HepG2 (cell line): ENCODE measurements around the gene SLC4A2. TPM values are rescaled to one million over a fixed set of nuclear protein-coding genes. Genes with fewer than 3 reads are reported as not detected.

ENCODE experiments used
- CBX5 ChIP-seq: sonication (generic); formaldehyde crosslinking; IDR thresholded peaks from 2 replicates; pipeline ENCODE4 v1.4.0; 2020; ENCODE audit warnings: missing genetic modification reagents, borderline replicate concordance
- DNMT1 ChIP-seq: sonication (generic); formaldehyde crosslinking; IDR thresholded peaks from 2 replicates; pipeline ENCODE4 v1.5.1; 2020; ENCODE audit warnings: mild to moderate bottlenecking, missing genetic modification reagents
- FOXO1 ChIP-seq: sonication (generic); formaldehyde crosslinking; IDR thresholded peaks from 2 replicates; pipeline ENCODE4 v1.4.0; 2020; ENCODE audit warnings: missing genetic modification reagents
- GATAD2A ChIP-seq: IDR thresholded peaks from 2 replicates; pipeline ENCODE4 v1.6.1; 2016
- GLI4 ChIP-seq: sonication (generic); formaldehyde crosslinking; IDR thresholded peaks from 2 replicates; pipeline ENCODE4 v1.5.1; 2020; ENCODE audit warnings: missing genetic modification reagents, mild to moderate bottlenecking, moderate library complexity, borderline replicate concordance
- KDM6A ChIP-seq: IDR thresholded peaks from 2 replicates; pipeline ENCODE4 v1.6.1; 2016; ENCODE audit warnings: low read depth
- MAF1 ChIP-seq: sonication (generic); formaldehyde crosslinking; IDR thresholded peaks from 2 replicates; pipeline ENCODE4 v1.5.0; 2020; ENCODE audit warnings: missing genetic modification reagents, borderline replicate concordance
- MTF1 ChIP-seq: sonication (generic); formaldehyde crosslinking; IDR thresholded peaks from 2 replicates; pipeline ENCODE4 v1.5.0; 2020; ENCODE audit warnings: missing genetic modification reagents
- NFKB2 ChIP-seq: sonication (generic); formaldehyde crosslinking; IDR thresholded peaks from 2 replicates; pipeline ENCODE4 v1.4.0; 2020; ENCODE audit warnings: missing genetic modification reagents, borderline replicate concordance
- POLR2AphosphoS2 ChIP-seq: IDR thresholded peaks from 2 replicates; pipeline ENCODE4 v1.6.1; 2011; ENCODE audit warnings: low read depth, low read length, improper control_type of control experiment
- RCOR2 ChIP-seq: IDR thresholded peaks from 2 replicates; pipeline ENCODE4 v1.6.1; 2016; ENCODE audit warnings: missing biosample characterization, missing genetic modification reagents
- REPIN1 ChIP-seq: sonication (generic); formaldehyde crosslinking; IDR thresholded peaks from 2 replicates; pipeline ENCODE4 v1.8.0; 2022; ENCODE audit warnings: missing genetic modification reagents, low read depth, mild to moderate bottlenecking, borderline replicate concordance
- RXRB ChIP-seq: IDR thresholded peaks from 2 replicates; pipeline ENCODE4 v1.6.1; 2016; ENCODE audit warnings: borderline replicate concordance, missing genetic modification reagents, missing compliant biosample characterization
- SALL2 ChIP-seq: sonication (generic); formaldehyde crosslinking; IDR thresholded peaks from 2 replicates; pipeline ENCODE4 v1.8.1; 2023; ENCODE audit warnings: mild to moderate bottlenecking, missing genetic modification reagents, inconsistent platforms
- SIX4 ChIP-seq: sonication (generic); formaldehyde crosslinking; IDR thresholded peaks from 2 replicates; pipeline ENCODE4 v1.4.0; 2020; ENCODE audit warnings: missing genetic modification reagents
- SMC3 ChIP-seq: IDR thresholded peaks from 2 replicates; pipeline ENCODE4 v1.6.1; 2011; ENCODE audit warnings: low read length, improper control_type of control experiment
- SNAI1 ChIP-seq: sonication (generic); formaldehyde crosslinking; IDR thresholded peaks from 2 replicates; pipeline ENCODE4 v1.5.0; 2020; ENCODE audit warnings: mild to moderate bottlenecking, missing genetic modification reagents, borderline replicate concordance
- ZBTB39 ChIP-seq: sonication (generic); formaldehyde crosslinking; IDR thresholded peaks from 2 replicates; pipeline ENCODE4 v1.5.0; 2020; ENCODE audit warnings: missing genetic modification reagents
- ZNF234 ChIP-seq: sonication (generic); formaldehyde crosslinking; conservative IDR thresholded peaks from 2 replicates; pipeline ENCODE4 v1.5.1; 2020; ENCODE audit warnings: mild to moderate bottlenecking, missing genetic modification reagents
- ZSCAN5A ChIP-seq: sonication (generic); formaldehyde crosslinking; IDR thresholded peaks from 2 replicates; pipeline ENCODE4 v1.8.0; 2022; ENCODE audit warnings: mild to moderate bottlenecking, missing genetic modification reagents, borderline replicate concordance
- polyA plus RNA-seq, 8 experiments: library from polyadenylated mRNA; depleted of rRNA in 3 of 8; stranded (reverse) in 7 of 8; unstranded in 1 of 8; fragments of >200 nt; fragmentation: Illumina TruSeq in 4 of 8; extraction: Trizol in 4 of 8; gene quantifications; 2 replicates each; pipeline versions ENCODE4 v1.2.1 to v1.2.3, GENCODE V29; 2011 to 2016; ENCODE audit warnings: low read depth in 4 of 8, missing spikeins in 1 of 8, mixed read lengths in 1 of 8; ENCODE audit not compliant: insufficient read depth in 1 of 8
- total RNA-seq, 5 experiments: library from RNA; depleted of rRNA; stranded (reverse); fragments of >200 nt; fragmentation: Illumina TruSeq; extraction: Trizol; gene quantifications; 2 replicates each; pipeline ENCODE4 v1.2.3, GENCODE V29; 2016; ENCODE audit warnings: low read depth in 1 of 5
- TF ChIP-seq, protein P1 (sequence below): sonication (generic); formaldehyde crosslinking; IDR thresholded peaks from 2 replicates; pipeline ENCODE4 v1.4.0; 2020; ENCODE audit warnings: mild to moderate bottlenecking, missing genetic modification reagents
- TF ChIP-seq, protein P2 (sequence below): sonication (generic); formaldehyde crosslinking; IDR thresholded peaks from 2 replicates; pipeline ENCODE4 v1.8.0; 2022; ENCODE audit warnings: mild to moderate bottlenecking, missing genetic modification reagents
- TF ChIP-seq, protein P3 (sequence below): IDR thresholded peaks from 2 replicates; pipeline ENCODE4 v1.6.1; 2012; ENCODE audit warnings: low read length, improper control_type of control experiment

Gene SLC4A2
- total and polyA plus RNA-seq, 2 of the 13 experiments (the other 11 are each of a cell fraction or from before 2014, with no cell fraction given): 51.9 to 73.4 TPM

- no peak for TF ChIP-seq SNAI1 (CRISPR knock-in tag)
- no peak for TF ChIP-seq ZNF234 (CRISPR knock-in tag)
- TF ChIP-seq KDM6A (CRISPR knock-in tag): no peak
- no peak for TF ChIP-seq GLI4 (CRISPR knock-in tag)
- no peak for TF ChIP-seq REPIN1 (CRISPR knock-in tag)
- no peak for TF ChIP-seq DNMT1 (CRISPR knock-in tag)
- TF ChIP-seq MAF1 (CRISPR knock-in tag): no peak
- TF ChIP-seq RCOR2 (CRISPR knock-in tag): no peak
- no peak for TF ChIP-seq SMC3
- no peak for TF ChIP-seq RXRB (CRISPR knock-in tag)
- no peak for TF ChIP-seq SIX4 (CRISPR knock-in tag)
- TF ChIP-seq NFKB2 (CRISPR knock-in tag): no peak; the same call in 1 of the 2 replicates
- no peak for TF ChIP-seq SALL2
- TF ChIP-seq POLR2AphosphoS2: no peak
- no peak for TF ChIP-seq GATAD2A
- TF ChIP-seq, protein P1, sequence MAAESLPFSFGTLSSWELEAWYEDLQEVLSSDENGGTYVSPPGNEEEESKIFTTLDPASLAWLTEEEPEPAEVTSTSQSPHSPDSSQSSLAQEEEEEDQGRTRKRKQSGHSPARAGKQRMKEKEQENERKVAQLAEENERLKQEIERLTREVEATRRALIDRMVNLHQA (CRISPR knock-in tag): no peak
- TF ChIP-seq, protein P2, sequence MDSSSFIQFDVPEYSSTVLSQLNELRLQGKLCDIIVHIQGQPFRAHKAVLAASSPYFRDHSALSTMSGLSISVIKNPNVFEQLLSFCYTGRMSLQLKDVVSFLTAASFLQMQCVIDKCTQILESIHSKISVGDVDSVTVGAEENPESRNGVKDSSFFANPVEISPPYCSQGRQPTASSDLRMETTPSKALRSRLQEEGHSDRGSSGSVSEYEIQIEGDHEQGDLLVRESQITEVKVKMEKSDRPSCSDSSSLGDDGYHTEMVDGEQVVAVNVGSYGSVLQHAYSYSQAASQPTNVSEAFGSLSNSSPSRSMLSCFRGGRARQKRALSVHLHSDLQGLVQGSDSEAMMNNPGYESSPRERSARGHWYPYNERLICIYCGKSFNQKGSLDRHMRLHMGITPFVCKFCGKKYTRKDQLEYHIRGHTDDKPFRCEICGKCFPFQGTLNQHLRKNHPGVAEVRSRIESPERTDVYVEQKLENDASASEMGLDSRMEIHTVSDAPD (CRISPR knock-in tag): no peak
- TF ChIP-seq ZBTB39 (CRISPR knock-in tag): no peak
- TF ChIP-seq, protein P3, sequence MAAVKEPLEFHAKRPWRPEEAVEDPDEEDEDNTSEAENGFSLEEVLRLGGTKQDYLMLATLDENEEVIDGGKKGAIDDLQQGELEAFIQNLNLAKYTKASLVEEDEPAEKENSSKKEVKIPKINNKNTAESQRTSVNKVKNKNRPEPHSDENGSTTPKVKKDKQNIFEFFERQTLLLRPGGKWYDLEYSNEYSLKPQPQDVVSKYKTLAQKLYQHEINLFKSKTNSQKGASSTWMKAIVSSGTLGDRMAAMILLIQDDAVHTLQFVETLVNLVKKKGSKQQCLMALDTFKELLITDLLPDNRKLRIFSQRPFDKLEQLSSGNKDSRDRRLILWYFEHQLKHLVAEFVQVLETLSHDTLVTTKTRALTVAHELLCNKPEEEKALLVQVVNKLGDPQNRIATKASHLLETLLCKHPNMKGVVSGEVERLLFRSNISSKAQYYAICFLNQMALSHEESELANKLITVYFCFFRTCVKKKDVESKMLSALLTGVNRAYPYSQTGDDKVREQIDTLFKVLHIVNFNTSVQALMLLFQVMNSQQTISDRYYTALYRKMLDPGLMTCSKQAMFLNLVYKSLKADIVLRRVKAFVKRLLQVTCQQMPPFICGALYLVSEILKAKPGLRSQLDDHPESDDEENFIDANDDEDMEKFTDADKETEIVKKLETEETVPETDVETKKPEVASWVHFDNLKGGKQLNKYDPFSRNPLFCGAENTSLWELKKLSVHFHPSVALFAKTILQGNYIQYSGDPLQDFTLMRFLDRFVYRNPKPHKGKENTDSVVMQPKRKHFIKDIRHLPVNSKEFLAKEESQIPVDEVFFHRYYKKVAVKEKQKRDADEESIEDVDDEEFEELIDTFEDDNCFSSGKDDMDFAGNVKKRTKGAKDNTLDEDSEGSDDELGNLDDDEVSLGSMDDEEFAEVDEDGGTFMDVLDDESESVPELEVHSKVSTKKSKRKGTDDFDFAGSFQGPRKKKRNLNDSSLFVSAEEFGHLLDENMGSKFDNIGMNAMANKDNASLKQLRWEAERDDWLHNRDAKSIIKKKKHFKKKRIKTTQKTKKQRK: no peak
- TF ChIP-seq FOXO1 (CRISPR knock-in tag): no peak
- TF ChIP-seq ZSCAN5A: no peak
- no peak for TF ChIP-seq MTF1 (CRISPR knock-in tag)
- TF ChIP-seq CBX5 (CRISPR knock-in tag): no peak
These were observed at the start of gene SLC4A2 (continued) for GRCh38 chr7:151059367-151060112.
